ENCODE data around the gene PSMD6.

Gene PSMD6

DNA sequence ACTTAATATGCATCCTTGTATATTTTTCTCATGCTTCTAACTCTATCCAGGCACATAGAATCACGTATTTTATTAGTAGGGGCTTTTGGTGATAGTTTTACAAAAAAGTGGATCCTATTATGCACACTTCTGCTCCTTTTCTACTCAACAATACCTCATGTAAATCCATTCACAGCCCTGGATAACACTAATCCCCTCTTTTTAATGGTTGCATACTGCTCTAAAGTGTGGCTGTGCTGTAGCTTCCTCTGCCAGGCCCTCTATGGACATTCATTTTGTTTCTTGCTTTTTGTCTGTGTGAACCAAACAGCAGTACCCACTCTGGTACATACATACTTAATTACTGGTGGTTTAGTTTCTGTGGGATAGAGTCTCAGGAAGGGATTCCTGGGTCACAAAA lies 59.8 kb downstream of the PSMD6 start:
- no peak for DNase-seq
- intact Hi-C loops (cut with DNase I), result no loop called here

DNA sequence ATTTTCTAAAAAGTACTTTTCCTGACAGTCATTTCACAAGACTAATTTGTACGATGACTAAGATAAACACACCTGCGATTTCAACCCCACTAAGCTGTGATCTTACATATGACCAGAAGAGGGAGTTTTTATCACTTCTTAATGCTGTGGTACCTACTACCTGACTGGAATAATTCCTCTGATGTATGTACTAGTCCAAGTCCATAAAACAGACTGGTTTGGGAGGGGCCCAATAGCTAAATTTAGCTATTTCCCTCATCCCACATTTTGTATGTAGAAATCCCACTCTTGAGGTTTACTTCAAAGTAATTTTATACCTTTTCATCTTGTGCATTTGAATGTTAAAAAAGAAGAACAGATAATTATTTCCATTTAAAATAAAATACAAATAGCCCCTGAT lies 61.4 kb downstream of the PSMD6 start:
- intact Hi-C loops (cut with DNase I), result loop anchor here (2.0 kb wide), 1 partner anchor 31 kb away; no protein-coding TSS in a partner anchor
- DNase-seq, result no peak

Data from posterior cingulate gyrus (tissue), 11 donors.